HG03103 (cell line): ENCODE measurements around the gene PLTP.
"Not testable (repeated sequence)": the region's sequence is repeated elsewhere in the genome, so short reads cannot be mapped to it uniquely, and the experiment has no call there.

Source experiments
- ATAC-seq: cut with Tn5 transposase; IDR thresholded peaks from one replicate; pipeline ENCODE4 v1.9.1; 2021; ENCODE audit warnings: low read depth; ENCODE audit not compliant: unreplicated experiment

PLTP gene

GRCh38 chr20:45944965-45945677 lies 33.2 kb upstream of the PLTP start:
- no peak for ATAC-seq

- ATAC-seq: no peak
Observed at GRCh38 chr20:45944151-45944964, 32.4 kb upstream of the PLTP start.

GRCh38 chr20:45943613-45944012 lies 31.7 kb upstream of the PLTP start:
- no peak for ATAC-seq

GRCh38 chr20:45940469-45940868 lies 28.5 kb upstream of the PLTP start:
- ATAC-seq: no peak

- no peak for ATAC-seq
Observed at GRCh38 chr20:45940053-45940452, 28.1 kb upstream of the PLTP start.

- ATAC-seq: no peak
Observed at GRCh38 chr20:45938727-45939438, 26.9 kb upstream of the PLTP start.

- ATAC-seq: no peak
Observed at GRCh38 chr20:45937765-45938164, 25.8 kb upstream of the PLTP start.

- no peak for ATAC-seq
Observed at GRCh38 chr20:45935416-45936046, 23.6 kb upstream of the PLTP start.

- ATAC-seq: peak; percentile 74
Observed at GRCh38 chr20:45934586-45935415, 22.8 kb upstream of the PLTP start, which contains the start of gene PCIF1. Gene PCIF1 (plus strand): TSS chr20:45934683. CDS start chr20:45939000, 4,317 bp downstream.

- peak; percentile 8 for ATAC-seq
Observed at GRCh38 chr20:45934046-45934585, 22.2 kb upstream of the PLTP start.

- no peak for ATAC-seq
Observed at GRCh38 chr20:45933266-45934045, 21.5 kb upstream of the PLTP start.

GRCh38 chr20:45931680-45932079 lies 19.7 kb upstream of the PLTP start:
- not testable (repeated sequence) for ATAC-seq

- ATAC-seq: no peak
Observed at GRCh38 chr20:45927071-45927878, 15.3 kb upstream of the PLTP start.

GRCh38 chr20:45926731-45927070 lies 14.7 kb upstream of the PLTP start:
- ATAC-seq: no peak

- ATAC-seq: no peak
Observed at GRCh38 chr20:45925821-45926506, 14.0 kb upstream of the PLTP start.

GRCh38 chr20:45924391-45925261 lies 12.7 kb upstream of the PLTP start:
- ATAC-seq: no peak
